ENCODE data around the gene TBK1. TPM values are rescaled to one million over a fixed set of nuclear protein-coding genes. Genes with fewer than 3 reads are reported as not detected.

The TBK1 gene
- total RNA-seq, 2 experiments from 2014 or later: 14.0 to 15.5 TPM

- H3K4me1 Mint-ChIP-seq (ENCODE audit: low read depth): peaks cover 41% of the 10 kb centered on the region
Observed at GRCh38 chr12:64407342-64408223, 44.3 kb upstream of the TBK1 start.

GRCh38 chr12:64411427-64411826 is 40.5 kb upstream of the TBK1 start:
- CTCF ChIA-PET: interaction anchor here (0.7 kb wide), 1 partner anchor 413 kb away, joined by 3 read pairs; the partner anchor contains the start of gene TBC1D30

More at GRCh38 chr12:64407342-64408223, 44.3 kb upstream of the TBK1 start:
- H3K9me3 Mint-ChIP-seq: no peaks in the 10 kb centered on the region
- no peak overlapping the region for H3K27ac Mint-ChIP-seq
- H3K27me3 Mint-ChIP-seq: no peaks in the 10 kb centered on the region
- ChIA-PET POLR2A (interaction anchor here (0.7 to 2.1 kb wide), 3 partner anchors 10 to 740 kb away, joined by 3 to 5 read pairs (median 4); no protein-coding TSS in a partner anchor), CTCF (no interaction called here)
- DNase-seq (no peak), ATAC-seq (no peak)
- H3K36me3 Mint-ChIP-seq (ENCODE audit: low read depth): peaks cover 48% of the 10 kb centered on the region
- intact Hi-C loops (cut with micrococcal nuclease): no loop called here
- TF ChIP-seq CTCF (IDR thresholded peaks at IDR 0.05): no peak
- no peak overlapping the region for H3K4me3 Mint-ChIP-seq

GRCh38 chr12:64412459-64412858 is 39.5 kb upstream of the TBK1 start:
- H3K27ac Mint-ChIP-seq: no peak overlapping the region
- POLR2A ChIA-PET: no interaction called here

More at GRCh38 chr12:64411427-64411826, 40.5 kb upstream of the TBK1 start:
- H3K27ac Mint-ChIP-seq: no peak overlapping the region
- H3K4me3 Mint-ChIP-seq: no peak overlapping the region
- H3K4me1 Mint-ChIP-seq (ENCODE audit: low read depth): peaks cover 29% of the 10 kb centered on the region
- POLR2A ChIA-PET: interaction anchor here (0.6 to 1.0 kb wide), 3 partner anchors 25 to 150 kb away, joined by 3 read pairs; no protein-coding TSS in a partner anchor
- DNase-seq (no peak), ATAC-seq (no peak)
- H3K9me3 Mint-ChIP-seq: no peaks in the 10 kb centered on the region
- peaks cover 60% of the 10 kb centered on the region for H3K36me3 Mint-ChIP-seq (ENCODE audit: low read depth)
- no peaks in the 10 kb centered on the region for H3K27me3 Mint-ChIP-seq
- TF ChIP-seq CTCF (IDR thresholded peaks at IDR 0.05): no peak
- intact Hi-C loops (cut with micrococcal nuclease): no loop called here

GRCh38 chr12:64413884-64414283 is 38.0 kb upstream of the TBK1 start:
- ATAC-seq (no peak), DNase-seq (no peak)
- H3K9me3 Mint-ChIP-seq: no peaks in the 10 kb centered on the region
- H3K27me3 Mint-ChIP-seq: no peaks in the 10 kb centered on the region
- ChIA-PET POLR2A (no interaction called here), CTCF (no interaction called here)
- peaks cover 62% of the 10 kb centered on the region for H3K36me3 Mint-ChIP-seq (ENCODE audit: low read depth)
- H3K27ac Mint-ChIP-seq: no peak overlapping the region
- no peak overlapping the region for H3K4me3 Mint-ChIP-seq
- H3K4me1 Mint-ChIP-seq (ENCODE audit: low read depth): peaks cover 29% of the 10 kb centered on the region
- no peak for TF ChIP-seq CTCF (IDR thresholded peaks at IDR 0.05)
- intact Hi-C loops (cut with micrococcal nuclease): no loop called here

More at GRCh38 chr12:64412459-64412858, 39.5 kb upstream of the TBK1 start:
- intact Hi-C loops (cut with micrococcal nuclease): no loop called here
- peaks cover 60% of the 10 kb centered on the region for H3K36me3 Mint-ChIP-seq (ENCODE audit: low read depth)
- CTCF ChIA-PET: no interaction called here
- peaks cover 28% of the 10 kb centered on the region for H3K4me1 Mint-ChIP-seq (ENCODE audit: low read depth)
- H3K9me3 Mint-ChIP-seq: no peaks in the 10 kb centered on the region
- TF ChIP-seq CTCF (IDR thresholded peaks at IDR 0.05): no peak
- DNase-seq (no peak), ATAC-seq (no peak)
- H3K27me3 Mint-ChIP-seq: no peaks in the 10 kb centered on the region
- H3K4me3 Mint-ChIP-seq: no peak overlapping the region

- ChIA-PET POLR2A (interaction anchor here (0.9 to 1.5 kb wide), 4 partner anchors 9 to 32 kb away, joined by 3 to 4 read pairs (median 4); partner anchors contain the start of gene XPOT), CTCF (interaction anchor here (0.7 to 1.3 kb wide), 2 partner anchors 9 to 12 kb away, joined by 3 read pairs; no protein-coding TSS in a partner anchor)
- H3K4me1 Mint-ChIP-seq (ENCODE audit: low read depth): peaks cover 17% of the 10 kb centered on the region
- intact Hi-C loops (cut with micrococcal nuclease): no loop called here
- peak overlapping the region; percentile 63 for H3K27ac Mint-ChIP-seq
- DNase-seq (no peak), ATAC-seq (no peak)
- H3K9me3 Mint-ChIP-seq: no peaks in the 10 kb centered on the region
- no peak for TF ChIP-seq CTCF (IDR thresholded peaks at IDR 0.05)
- H3K27me3 Mint-ChIP-seq: no peaks in the 10 kb centered on the region
- no peak overlapping the region for H3K4me3 Mint-ChIP-seq
- H3K36me3 Mint-ChIP-seq (ENCODE audit: low read depth): peaks cover 60% of the 10 kb centered on the region
Observed at GRCh38 chr12:64418209-64418608, 33.7 kb upstream of the TBK1 start.
